ENCODE data around the gene ARFGEF2.
A peak's percentile ranks its signal among the peaks of the same experiment; 100 is the strongest.

The ARFGEF2 gene

DNA sequence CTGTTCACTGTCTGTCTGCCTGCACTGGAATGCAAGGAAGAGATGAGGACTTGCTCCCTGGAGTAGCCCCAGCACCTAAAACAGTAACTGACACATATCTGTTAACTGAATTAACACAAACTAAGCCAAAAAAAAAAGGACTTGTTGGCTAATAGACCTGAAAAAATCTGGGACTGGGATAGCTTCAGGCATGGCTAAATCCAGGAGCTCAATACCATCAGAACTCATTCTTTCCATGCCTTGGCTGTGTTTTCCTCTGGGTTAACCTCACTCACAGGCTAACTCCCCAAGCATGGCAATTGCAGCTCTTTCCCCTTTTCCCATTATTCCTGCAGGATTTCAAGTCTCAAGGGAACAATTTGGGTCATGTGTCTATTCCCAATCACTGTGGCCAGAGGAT is 21.6 kb upstream of the ARFGEF2 start:
- no peak for DNase-seq

DNA sequence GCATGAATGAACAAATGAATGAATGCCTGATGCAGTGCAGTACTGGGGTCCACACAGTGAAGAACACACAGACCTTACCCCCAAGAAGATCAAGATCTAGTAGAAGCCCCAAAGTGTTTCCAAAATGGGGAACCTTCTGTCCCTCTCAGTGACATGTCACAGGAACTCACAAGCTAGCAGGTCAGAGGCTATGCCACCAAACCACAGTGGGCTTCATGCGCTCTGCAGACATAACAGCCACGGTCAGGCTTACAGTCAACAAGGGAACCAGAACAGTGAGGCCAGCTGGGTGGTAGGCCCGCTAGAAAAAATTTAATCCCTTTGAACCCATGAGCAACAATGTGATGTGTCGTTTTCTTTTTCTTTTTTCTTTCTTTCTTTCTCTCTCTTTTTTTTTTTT is 20.2 kb upstream of the ARFGEF2 start:
- DNase-seq = peak; percentile 18

DNA sequence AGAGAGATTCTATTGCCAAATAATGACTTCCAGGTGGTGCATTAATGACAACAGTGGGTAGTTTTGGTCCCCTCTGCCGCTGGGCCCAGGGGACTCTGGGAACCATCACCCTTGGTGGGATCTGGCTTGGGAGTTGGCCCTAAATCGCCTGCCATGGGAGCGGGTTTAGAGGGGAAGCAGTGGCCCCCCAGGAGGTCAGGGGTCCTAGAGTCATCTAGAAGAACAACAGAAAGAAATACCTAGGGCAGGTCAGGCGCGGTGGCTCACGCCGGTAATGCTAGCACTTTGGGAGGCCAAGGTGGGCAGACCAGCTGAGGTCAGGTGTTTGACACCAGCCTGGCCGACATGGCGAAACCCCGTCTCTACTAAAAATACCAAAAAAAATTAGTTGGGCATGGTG is 17.8 kb upstream of the ARFGEF2 start:
- no peak for DNase-seq

DNA sequence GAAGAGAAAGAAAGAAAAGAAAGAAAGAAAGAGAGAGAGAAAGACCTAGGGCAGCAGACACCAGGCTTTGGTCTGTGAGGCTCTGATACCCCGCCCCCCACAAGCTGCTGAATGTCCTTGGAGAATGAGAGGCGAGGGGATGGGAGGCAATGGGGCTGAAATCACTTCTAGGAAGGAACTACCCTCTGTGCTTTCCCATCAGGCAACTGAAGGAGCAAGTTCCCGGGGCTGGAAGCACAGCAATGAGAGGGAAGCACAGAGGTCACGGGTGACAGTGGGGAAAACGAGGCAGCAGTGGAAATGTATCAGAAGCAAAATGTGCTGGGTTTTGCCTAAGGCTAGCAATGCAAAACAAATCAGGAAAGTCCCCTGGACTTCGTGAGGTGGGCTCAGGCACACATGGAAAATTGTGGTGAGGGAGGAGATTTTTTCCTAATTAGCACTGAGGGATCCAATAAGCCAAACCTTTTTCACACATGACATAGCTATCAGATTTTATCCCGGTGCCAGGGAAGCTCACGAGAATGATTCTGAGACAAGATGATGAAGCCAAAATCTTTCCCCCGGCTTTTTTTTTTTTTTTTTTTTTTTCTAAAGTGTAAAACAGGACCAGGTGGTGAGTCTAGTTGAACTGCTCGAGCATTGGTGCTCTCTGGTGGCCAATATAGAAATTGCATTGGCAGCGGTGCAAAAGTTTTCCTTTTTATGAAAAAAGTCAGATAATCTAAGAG is 16.8 kb upstream of the ARFGEF2 start:
- peak; percentile 59 for DNase-seq

DNA sequence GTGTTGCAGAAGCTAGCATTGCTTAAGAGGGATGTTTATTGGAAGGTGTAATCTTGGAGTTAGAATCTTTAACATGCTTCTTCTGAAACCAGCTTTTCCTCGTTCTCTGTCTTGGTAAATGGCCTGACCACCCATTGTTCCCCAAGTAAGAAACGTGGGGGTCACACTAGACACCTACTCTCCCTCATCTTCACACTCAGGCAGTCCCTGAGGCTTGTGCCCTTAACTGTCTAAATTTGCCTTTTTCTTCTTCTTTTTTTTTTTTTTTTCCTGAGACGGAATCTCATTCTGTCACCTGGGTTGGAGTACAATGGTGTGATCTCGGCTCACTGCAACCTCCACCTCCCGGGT is 16.2 kb upstream of the ARFGEF2 start:
- no peak for DNase-seq

DNA sequence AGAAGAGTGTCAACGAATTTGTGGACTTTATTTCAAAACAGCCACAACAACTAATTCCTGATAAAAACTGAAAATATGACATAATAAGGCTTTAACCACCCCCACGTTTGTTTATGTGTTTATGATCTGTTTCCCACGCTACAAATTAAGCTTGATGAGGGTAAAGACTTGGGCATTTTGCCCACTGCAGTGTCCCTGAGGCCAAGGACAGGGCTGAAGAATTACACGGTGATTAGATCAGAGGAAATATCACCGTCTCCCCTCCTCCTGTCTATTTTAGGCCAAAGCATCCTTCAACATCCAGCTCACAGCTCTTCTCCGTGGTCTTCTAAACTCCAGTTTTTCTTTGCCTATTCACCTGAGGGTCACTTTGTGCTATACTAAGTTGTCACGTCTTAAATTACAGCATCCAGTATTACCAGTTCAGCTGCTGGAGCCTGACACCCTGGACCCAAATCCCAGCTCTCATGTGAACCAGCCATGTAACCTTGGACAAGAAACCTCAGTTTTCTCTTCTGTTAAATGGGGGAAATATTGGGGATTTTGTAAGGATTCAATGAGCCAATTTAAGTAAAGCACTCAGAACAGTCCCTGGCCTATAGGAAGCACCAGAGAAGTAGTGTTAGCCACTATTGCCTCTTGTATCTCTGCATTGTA is 15.2 kb upstream of the ARFGEF2 start:
- DNase-seq = no peak

DNA sequence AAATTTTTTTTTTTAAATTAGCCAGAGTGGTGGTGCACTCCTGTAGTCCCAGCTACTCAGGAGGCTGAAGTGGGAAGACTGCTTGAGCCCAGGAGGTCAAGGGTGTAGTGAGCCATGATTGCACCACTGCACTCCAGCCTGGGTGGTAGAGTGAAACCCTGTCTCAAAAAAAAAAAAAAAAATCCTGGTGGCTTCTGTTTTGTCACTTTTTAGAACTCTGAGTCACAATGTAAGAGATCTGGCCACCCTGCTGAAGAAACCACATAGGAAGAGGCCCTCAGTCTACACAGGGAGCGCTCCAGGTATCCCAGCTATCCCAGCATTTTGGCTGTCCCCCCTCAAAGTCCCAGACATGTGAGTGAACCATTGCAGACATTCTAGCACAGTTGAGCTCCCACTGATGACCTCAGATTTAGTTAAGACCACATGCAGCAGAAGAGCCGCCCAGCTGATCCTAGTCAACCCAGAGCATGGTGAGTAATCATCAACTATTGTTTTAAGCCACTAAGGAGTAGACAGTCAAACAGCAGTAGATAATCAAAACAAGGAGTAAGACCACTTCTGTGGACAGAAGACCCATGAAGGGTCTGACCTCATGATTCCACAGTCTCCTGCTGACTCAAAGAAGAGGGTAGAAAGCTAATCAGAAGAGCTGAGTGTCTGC is 12.7 kb upstream of the ARFGEF2 start:
- no peak for DNase-seq

DNA sequence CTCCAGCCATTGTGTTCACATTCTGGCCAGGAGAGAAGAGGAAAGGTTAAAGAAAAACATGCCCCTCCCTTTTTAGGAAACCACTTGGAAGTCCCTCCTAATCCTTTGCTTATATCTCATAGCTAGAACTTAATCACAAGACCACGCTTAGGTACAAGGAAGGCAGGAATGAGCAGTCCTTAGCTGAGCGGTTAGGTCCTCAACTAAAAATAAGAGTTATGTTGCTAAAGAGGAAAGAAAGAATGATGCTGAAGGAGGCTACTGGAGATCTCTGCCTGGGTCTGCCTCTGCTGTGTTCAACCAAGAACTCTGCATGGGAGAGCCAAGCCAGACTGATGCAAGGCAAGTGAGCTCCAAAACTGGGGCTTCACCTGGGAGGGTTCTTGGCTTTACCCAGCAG is 11.6 kb upstream of the ARFGEF2 start:
- no peak for DNase-seq

DNA sequence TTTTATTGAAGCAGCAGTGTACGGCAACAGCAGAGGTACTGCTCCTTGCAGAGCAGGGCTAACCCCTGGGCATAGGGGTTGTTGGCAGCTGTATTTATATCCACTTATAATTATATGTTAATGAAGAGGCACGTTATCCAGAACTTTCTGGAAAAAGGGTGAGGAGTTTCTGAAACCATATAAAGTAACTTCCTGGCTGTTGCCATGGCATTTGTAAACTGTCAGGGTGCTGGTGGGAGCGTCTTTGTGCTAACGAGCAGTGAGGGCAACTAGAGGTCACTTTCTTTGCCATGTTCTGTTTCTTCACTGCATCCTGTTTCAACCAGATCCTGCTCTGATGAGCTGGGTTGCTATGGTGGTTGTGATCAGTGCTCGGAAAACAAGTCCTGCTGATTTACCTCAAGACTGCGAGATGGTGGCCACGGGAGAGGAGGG is 11.1 kb upstream of the ARFGEF2 start:
- peak; percentile 8 for DNase-seq

DNA sequence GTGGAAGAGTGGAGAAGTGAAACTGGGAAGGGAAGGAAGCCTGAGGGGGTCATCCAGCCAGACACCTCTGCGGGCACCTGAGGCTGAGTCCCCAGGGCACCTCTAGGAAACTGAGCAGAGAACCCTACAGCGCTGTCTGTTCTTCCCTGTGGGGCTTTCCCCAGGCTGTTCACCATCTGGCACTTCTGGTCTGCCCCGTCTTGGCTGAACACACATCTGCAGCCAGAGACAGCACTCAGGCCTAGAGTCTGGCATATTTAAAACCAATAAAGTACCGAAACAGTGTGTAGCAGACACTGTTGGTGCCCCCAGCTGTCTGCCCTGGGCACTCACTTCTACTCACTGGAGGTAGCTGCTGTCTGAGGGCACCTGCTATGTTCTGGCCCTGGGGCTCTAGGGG is 9.4 kb upstream of the ARFGEF2 start:
- DNase-seq = no peak

DNA sequence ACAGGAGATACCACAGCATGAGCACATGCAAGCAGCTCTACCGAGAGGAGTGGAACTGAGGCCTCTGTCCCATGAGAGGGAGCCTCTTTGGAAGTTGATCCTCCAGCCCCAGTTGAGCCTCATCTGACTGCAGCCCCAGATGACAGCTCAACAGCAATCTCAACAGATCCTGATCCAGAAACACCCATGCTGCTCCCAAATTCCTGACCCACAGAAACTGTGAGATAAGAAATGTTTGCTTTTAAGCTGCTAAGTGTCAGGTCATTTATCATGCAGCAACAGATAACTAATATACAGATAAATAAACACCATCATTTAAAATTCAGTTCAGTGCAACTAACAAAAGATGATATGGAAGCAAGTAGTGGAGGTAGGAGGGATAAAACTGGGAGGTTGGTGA is 4.8 kb upstream of the ARFGEF2 start:
- DNase-seq = no peak

DNA sequence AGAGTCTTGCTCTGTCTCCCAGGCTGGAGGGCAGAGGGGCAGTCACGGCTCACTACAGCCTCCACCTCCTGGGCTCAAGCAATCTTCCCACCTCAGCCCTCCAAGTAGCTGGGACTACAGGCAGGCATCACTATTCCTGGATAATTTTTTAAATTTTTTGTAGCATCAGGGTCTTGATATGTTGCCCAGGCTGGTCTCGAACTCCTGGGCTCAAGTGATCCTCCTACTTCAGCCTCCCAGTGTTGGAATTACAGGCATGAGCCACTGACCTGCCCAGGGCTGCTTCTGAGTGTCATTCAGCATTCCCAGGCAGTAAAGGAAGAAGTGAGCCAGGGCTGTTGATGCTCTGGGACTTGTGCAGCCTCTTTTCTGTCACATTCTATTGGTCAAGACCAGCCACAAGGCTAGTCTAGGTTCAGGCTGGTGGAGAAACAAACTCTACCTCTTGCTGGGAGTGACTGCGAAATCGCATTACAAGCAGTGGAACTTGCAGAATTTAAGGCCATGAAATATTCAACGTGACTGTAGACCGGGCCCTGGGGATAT is 2.1 kb upstream of the ARFGEF2 start:
- DNase-seq = no peak

DNA sequence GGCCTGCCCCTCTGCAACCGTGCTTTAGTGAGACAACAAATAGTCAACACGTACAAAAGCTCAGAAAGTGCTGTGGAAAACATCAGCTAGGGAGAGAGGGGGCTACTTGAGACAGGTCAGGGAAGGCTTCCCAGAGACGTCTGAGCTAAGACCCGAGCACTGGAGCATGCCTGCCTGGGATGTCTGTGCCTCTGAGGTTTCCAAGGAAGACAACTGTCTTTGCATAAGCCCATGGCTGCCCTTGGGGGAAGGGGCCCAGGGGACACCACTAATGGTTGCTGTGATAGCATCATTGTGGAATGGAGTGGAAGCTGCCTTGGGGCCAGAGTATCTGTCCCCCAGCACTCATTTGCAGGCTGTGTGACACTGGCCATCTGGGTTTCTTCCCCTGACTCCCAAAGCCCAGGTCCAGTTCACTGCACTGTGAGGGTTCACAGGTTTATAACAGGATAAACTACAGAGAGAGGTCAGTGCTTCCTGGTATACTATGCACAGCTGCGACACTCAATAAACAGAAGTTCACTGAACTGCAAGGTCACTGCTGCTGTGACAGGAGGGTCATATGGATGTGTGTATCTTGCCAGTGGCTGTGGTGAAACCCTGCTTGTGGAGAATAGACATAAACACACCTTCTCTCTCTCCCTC is 1.5 kb upstream of the ARFGEF2 start:
- DNase-seq = no peak

DNA sequence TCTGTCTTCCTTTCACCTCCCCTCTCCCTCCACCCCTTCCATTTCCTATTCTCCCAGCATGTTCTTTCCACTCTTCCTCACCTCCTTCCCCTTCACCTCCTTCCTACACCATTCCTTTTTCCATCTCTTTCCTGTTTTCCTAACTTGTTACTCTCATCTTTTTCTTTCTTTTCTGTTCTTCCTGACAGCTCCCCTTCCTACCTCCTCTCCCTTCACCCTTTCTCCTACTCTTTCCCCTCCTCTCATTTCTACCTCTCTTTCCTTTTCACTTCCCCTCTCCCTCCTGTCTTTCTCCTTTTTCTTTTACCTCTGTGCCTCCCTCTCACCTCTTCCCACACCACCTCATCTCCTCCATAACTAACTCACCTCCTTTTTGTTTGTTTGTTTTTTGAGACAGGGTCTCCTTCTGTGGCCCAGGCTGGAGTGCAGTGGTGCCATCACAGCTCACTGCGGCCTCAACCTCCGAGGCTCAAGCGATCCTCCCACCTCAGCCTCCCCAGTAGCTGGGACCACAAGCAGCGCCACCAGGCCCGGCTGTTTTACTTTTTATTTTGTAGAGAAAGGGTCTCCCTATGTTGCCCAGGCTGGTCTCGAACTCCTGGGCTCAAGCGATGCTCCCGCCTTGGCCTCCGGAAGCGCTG is 864 bp upstream of the ARFGEF2 start:
- no peak for DNase-seq

DNA sequence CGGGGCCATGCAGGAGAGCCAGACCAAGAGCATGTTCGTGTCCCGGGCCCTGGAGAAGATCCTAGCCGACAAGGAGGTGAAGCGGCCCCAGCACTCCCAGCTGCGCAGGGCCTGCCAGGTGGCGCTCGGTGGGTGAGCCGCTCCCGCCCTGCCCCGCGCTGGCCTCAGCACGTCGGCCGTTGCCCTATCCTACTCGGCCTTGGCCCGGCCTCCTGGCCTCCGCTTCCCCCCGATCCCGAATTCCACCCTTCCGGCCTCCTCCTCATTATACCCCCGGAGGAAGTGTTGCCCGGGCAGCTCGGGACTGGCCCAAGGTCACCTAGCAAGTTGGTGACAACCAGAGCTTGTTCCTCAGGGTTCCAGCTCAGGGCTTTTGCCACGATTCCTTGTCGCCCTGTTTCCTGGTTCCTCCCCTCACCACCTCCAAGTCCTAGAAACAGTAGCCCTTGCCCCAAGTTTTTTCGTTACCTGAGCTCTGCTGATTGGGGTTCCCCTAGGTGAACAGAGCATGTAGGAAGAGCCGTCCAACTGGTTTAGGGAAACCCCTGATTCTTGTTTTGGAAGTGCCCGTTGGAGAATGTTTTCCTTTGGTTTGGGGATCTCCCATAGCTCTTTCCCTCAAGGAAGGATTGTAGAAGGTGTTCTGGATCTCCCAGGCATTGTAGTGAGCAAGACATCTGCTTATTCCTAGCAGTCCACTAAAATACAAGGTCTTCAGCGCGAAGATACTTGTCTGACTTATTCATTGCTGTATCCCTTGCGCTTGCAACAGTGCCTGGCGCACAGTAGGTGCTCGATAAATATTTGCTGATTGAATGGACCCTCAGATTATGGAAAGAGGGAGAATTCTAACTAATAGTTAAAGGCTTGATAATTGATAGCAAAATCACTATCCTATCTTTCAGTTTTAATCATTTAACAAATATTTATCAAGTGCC is 641 bp downstream of the ARFGEF2 start:
- peak; percentile 59 for DNase-seq

DNA sequence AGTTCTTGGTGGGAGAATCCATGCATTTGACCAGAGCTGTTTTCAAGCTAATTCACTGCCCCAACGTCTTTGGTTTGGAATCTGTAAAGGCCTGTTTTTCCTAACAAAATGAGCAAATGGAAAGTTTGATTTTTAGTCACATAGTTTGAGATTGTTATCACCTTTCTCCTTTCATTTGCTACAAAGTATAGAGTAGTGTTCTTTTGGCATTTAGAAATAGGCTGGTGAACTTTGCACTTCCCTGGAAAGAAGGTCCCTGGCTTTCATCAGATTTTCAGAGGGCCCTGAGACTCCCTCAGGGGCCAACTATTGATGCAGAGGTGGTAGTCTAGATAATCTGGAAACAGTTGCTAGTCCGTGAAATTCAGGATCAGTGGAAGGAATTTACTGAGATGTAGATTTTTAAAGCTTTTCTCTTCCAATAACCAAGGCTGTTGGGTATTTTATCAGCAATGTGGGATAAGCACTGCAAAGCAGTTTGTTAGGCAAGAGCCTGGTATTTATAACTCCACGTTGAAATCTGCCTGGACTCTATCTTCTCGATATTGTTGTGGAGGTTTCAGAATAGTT is 1.7 kb downstream of the ARFGEF2 start:
- no peak for DNase-seq

DNA sequence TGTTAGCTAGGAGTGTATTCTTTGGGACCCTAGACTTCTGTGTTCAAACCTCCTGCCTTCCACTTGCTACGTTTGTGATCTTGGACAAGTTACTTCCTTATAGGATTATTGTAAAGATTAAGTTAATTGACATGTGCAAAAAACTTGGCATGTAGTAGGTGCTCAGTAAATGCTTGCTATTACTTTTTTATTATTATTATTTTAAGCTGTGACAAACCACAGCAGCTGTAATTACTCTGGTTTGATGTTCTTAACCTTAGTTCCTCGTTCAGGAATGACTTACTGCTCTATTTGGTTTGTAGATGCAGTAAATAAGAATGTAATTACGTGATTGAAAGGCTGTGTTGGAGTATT is 3.2 kb downstream of the ARFGEF2 start:
- DNase-seq = no peak

DNA sequence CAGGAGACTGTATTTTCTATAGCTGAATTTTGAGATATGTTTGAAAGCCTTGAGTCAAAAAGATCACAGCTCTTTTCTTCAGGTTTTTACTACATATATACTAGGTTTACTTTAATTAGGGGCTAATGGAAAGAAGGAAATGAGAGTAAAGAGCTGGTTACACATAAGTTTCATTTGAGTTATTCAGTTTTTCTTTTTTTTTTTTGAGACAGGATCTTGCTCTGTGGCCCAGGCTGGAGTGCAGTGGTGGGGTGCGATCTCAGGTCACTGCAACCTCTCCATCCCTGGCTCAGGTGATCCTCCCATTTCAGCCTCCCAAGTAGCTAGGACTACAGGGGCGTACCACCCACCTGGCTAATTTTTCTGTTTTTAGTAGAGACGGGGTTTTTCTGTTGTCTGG is 4.8 kb downstream of the ARFGEF2 start:
- DNase-seq = no peak

DNA sequence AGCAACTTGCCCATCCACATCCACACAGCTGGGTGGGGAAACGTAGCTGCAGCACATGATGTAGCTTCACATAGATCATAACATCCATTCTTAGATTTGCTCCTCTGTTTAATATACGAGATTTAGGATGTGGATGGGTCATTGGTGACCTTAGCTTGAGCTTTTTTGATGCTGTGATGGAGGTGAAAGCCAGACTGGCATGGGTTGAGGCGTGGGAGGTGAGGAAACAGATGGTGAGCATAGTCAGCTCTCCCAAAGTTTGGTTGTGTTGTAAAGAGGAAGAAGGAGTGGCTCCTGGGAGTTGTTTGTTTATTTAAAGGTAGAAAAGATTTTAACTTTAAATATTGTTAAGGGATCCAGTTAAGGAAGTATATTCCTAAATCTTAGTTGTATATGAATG is 5.3 kb downstream of the ARFGEF2 start:
- no peak for DNase-seq

DNA sequence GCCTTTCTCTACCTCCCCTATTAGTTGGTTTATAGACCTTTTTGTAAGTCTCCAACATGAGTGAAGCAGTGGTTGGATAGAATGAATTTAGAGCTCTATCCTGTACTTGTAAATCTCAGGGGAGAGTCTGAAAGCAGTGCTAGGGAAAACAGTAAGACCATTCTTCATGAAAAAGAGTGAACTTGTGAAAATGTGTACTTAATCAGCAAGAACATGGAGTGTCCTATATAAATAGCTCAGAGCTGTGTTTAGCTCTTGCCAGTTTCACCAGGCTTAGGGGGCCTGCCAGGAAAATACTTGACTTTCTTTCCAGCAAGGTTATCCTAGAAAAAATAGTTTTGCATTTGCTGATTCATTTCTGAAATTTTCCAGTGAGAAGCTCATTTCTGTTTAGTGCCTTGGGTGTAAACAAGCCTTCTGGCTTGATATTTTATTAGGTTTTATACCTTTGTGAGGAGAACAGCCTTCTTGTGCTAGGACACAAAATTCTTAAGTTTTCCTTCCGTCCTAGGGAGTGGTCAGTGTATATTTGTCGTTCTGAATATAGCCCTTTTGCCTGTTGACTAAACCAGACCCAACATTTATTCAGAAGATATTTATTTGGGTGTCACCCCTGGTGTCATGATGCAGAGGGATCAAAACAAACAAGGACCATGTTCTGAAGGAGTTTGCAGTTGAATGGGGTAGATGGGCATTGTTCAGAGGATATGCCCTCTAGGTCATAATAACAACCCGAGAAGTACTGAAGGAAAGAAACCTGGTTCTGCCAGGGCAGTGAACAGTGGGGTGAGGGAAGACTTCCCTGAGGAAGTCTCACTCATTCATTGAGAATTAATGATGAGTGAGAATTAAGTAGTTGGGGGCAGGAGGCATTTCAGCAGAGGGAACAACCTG is 7.6 kb downstream of the ARFGEF2 start:
- no peak for DNase-seq

DNA sequence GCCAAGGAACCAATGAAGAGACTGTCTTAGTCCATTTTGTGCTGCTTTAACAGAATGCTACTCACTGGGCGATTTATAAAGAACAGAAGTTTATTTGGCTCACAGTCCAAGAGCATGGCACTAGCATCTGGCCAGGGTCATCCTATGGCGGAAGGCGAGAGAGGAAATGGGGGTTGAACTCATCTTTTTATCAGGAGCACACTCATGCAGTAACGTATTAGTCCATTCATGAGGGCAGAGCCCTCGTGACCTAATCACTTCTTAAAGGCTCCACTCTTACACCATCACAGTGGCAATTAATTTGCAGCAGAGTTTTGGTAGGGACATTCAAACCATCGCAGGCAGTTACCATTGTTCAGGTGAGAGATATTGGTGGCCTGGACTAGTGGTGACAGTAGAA is 8.5 kb downstream of the ARFGEF2 start:
- no peak for DNase-seq
